Stimulated activated CD8-positive, alpha-beta memory T cell treated with anti-CD3 and anti-CD28 coated beads, Interleukin-12 subunit alpha, Interleukin-12 subunit beta, amount 100 ng/mL, for 24 hours (primary cell): ENCODE results near the gene PIGM.
A peak's percentile ranks its signal among the peaks of the same experiment; 100 is the strongest.

Experiments
- DNase-seq: peaks from one replicate; pipeline ENCODE4 v3.0.0-alpha.2; 2020; ENCODE audit errors: extremely low read depth

The PIGM gene

GRCh38 chr1:160031365-160032164 lies at the start of gene PIGM:
Gene PIGM, minus strand, starts transcription at chr1:160031990. Its CDS starts 251 bp downstream, at chr1:160031739.
- DNase-seq, result peak; percentile 93

- no peak for DNase-seq
Measured at GRCh38 chr1:160081261-160081936, 49.6 kb upstream of the PIGM start, which contains the start of gene KCNJ9. Gene KCNJ9, plus strand, starts transcription at chr1:160081538. Its CDS starts 2,493 bp downstream, at chr1:160084031.

GRCh38 chr1:160080381-160081100 lies 48.8 kb upstream of the PIGM start:
- DNase-seq, result no peak

- no peak for DNase-seq
Measured at GRCh38 chr1:160079448-160079847, 47.7 kb upstream of the PIGM start.

- DNase-seq, result no peak
Measured at GRCh38 chr1:160078512-160079195, 46.9 kb upstream of the PIGM start.

- no peak for DNase-seq
Measured at GRCh38 chr1:160077486-160077885, 45.7 kb upstream of the PIGM start.

GRCh38 chr1:160076295-160076694 lies 44.5 kb upstream of the PIGM start:
- DNase-seq, result no peak

- DNase-seq, result no peak
Measured at GRCh38 chr1:160075836-160076235, 44.0 kb upstream of the PIGM start.

- DNase-seq, result no peak
Measured at GRCh38 chr1:160074865-160075264, 43.1 kb upstream of the PIGM start.

- no peak for DNase-seq
Measured at GRCh38 chr1:160071289-160071688, 39.5 kb upstream of the PIGM start.

- peak; percentile 48 for DNase-seq
Measured at GRCh38 chr1:160070243-160071163, 38.7 kb upstream of the PIGM start.

GRCh38 chr1:160069460-160070231 lies 37.9 kb upstream of the PIGM start, which contains the start of gene KCNJ10:
Gene KCNJ10, minus strand, starts transcription at chr1:160070160. Its CDS starts 27,628 bp downstream, at chr1:160042532.
- no peak for DNase-seq

- DNase-seq, result no peak
Measured at GRCh38 chr1:160068225-160068624, 36.4 kb upstream of the PIGM start.

- DNase-seq, result no peak
Measured at GRCh38 chr1:160066829-160067745, 35.3 kb upstream of the PIGM start.

- no peak for DNase-seq
Measured at GRCh38 chr1:160064746-160065145, 33.0 kb upstream of the PIGM start.

GRCh38 chr1:160064164-160064563 lies 32.4 kb upstream of the PIGM start:
- DNase-seq, result no peak

- DNase-seq, result no peak
Measured at GRCh38 chr1:160063176-160063575, 31.4 kb upstream of the PIGM start.

GRCh38 chr1:160062230-160062532 lies 30.4 kb upstream of the PIGM start:
- DNase-seq, result no peak
